GM23248 (cell line): ENCODE results near the gene DCD.

Experiments
- EZH2 ChIP-seq: fragments of 200-600 bp; sonication (generic); IDR thresholded peaks from 2 replicates; pipeline ENCODE4 v1.6.1; 2018; ENCODE audit warnings: antibody characterized with exemption, mild to moderate bottlenecking; ENCODE audit not compliant: insufficient read depth, poor library complexity, severe bottlenecking
- EZH2phosphoT487 ChIP-seq: fragments of 200-600 bp; sonication (generic); IDR thresholded peaks from 2 replicates; pipeline ENCODE4 v1.6.1; 2018; ENCODE audit warnings: antibody characterized with exemption, moderate library complexity, mild to moderate bottlenecking, low read depth; ENCODE audit not compliant: insufficient read depth

- no peak for TF ChIP-seq EZH2
- TF ChIP-seq EZH2phosphoT487: no peak
Measured at GRCh38 chr12:54622463-54623183, 25.5 kb downstream of the DCD start.
